Stomach (tissue), 9 donors: ENCODE results near the gene GREM1. TPM values are rescaled to one million over a fixed set of nuclear protein-coding genes. Genes with fewer than 3 reads are reported as not detected.

Experiments used
- DNase-seq, 2 donors: peaks; one replicate each; pipeline versions ENCODE4 v3.0.0 to v3.0.0-alpha.2; 2013 to 2019
- H3K27ac ChIP-seq, 5 donors: fragments of 200-600 bp in 4 of 5; sonication (generic) in 4 of 5; one replicate each; pipeline ENCODE4 v1.5.1; 2013 to 2019; ENCODE audit warnings: mild to moderate bottlenecking in 1 of 5, moderate library complexity in 1 of 5
- H3K27me3 ChIP-seq, 3 donors: fragments of 200-600 bp; sonication (generic); one replicate each; pipeline ENCODE4 v1.5.1; 2017 to 2019; ENCODE audit warnings: mixed run types in 1 of 3
- H3K36me3 ChIP-seq, 4 donors: fragments of 200-600 bp; sonication (generic); 1 replicate in 3 of 4; 2 replicates in 1 of 4; pipeline ENCODE4 v1.5.1; 2016 to 2019
- H3K4me1 ChIP-seq, 4 donors: fragments of 200-600 bp; sonication (generic); one replicate each; pipeline ENCODE4 v1.5.1; 2016 to 2019
- H3K4me3 ChIP-seq, 4 donors: fragments of 200-600 bp; sonication (generic) in 3 of 4; one replicate each; pipeline ENCODE4 v1.5.1; 2016 to 2019; ENCODE audit warnings: mild to moderate bottlenecking in 1 of 4
- H3K9me3 ChIP-seq, 4 donors: fragments of 200-600 bp; sonication (generic); one replicate each; pipeline ENCODE4 v1.5.1; 2016 to 2019
- CTCF ChIP-seq, 7 experiments: fragments of 450-650 bp in 4 of 7; fragments of 200-600 bp in 3 of 7; sonication (generic) in 3 of 7; IDR thresholded peaks; one replicate each; pipeline ENCODE4 v1.5.1; 2016 to 2019; ENCODE audit warnings: antibody characterized with exemption in 7 of 7, control low read depth in 2 of 7, mild to moderate bottlenecking in 1 of 7
- EP300 ChIP-seq: sonication (generic); formaldehyde crosslinking; IDR thresholded peaks from one replicate; pipeline ENCODE4 v1.6.1; 2017; ENCODE audit warnings: antibody characterized with exemption
- POLR2A ChIP-seq, 4 donors: fragments of 450-650 bp; IDR thresholded peaks; one replicate each; pipeline ENCODE4 v1.6.1; 2016; ENCODE audit warnings: antibody characterized with exemption in 4 of 4, control low read depth in 2 of 4, mild to moderate bottlenecking in 1 of 4, moderate library complexity in 1 of 4
- POLR2AphosphoS5 ChIP-seq, 3 donors: sonication (generic); formaldehyde crosslinking; IDR thresholded peaks; one replicate each; pipeline ENCODE4 v1.6.1; 2016; ENCODE audit warnings: antibody characterized with exemption in 3 of 3
- WGBS, 5 donors: extraction: QIAGEN DNeasy Blood & Tissue Kit in 3 of 5; methylation state at CpG; one replicate each; pipeline versions ENCODE4 v1.1.5 to v1.1.7; 2013 to 2018; 5-methylcytosine and 5-hydroxymethylcytosine counted together
- intact Hi-C: fragments of 100-400 bp; cut with DNase I; formaldehyde crosslinking; loops from one replicate; pipeline ENCODE4 v1.15.1; 2023; ENCODE audit warnings: low total_unique reads
- polyA plus RNA-seq, 3 donors: library from polyadenylated mRNA; stranded (reverse); fragments of 200-250 nt; gene quantifications; one replicate each; pipeline ENCODE4 v1.2.3, GENCODE V29; 2013
- total RNA-seq, 5 donors: library from RNA; depleted of rRNA; stranded (reverse); fragments of >200 nt; gene quantifications; one replicate each; pipeline versions ENCODE4 v1.1.0 to v1.2.3, GENCODE V29; 2014 to 2016
- donor health status: healthy with polysubstance abuse.
- donor health status: Bipolar disorder and iron deficiency.
- donor health status: healthy.

The GREM1 gene
- total and polyA plus RNA-seq, 8 donors, result 4.0 to 50.0 (median 13.8) TPM

GRCh38 chr15:32757426-32757825 lies 39.6 kb downstream of the GREM1 start:
- H3K36me3 ChIP-seq, result no peaks in the 10 kb centered on the region
- no peak overlapping the region for H3K27ac ChIP-seq
- intact Hi-C loops, result no loop called here
- no peak for DNase-seq
- no peaks in the 10 kb centered on the region for H3K4me1 ChIP-seq
- WGBS, 5 donors, result 77 to 83% (median 81%) methylated on average over 2 of the region's 2 CpGs
- no peaks in the 10 kb centered on the region for H3K27me3 ChIP-seq
- TF ChIP-seq CTCF (IDR thresholded peaks at IDR 0.05), result no peak
- H3K4me3 ChIP-seq, result no peak overlapping the region
- peaks cover 0 to 8% (median 0%) of the 10 kb centered on the region in 4 donors for H3K9me3 ChIP-seq

- Histone ChIP-seq H3K36me3 (no peaks in the 10 kb centered on the region), H3K9me3 (no peaks in the 10 kb centered on the region), H3K4me1 (no peaks in the 10 kb centered on the region), H3K4me3 (no peak overlapping the region), H3K27me3 (no peaks in the 10 kb centered on the region), H3K27ac (no peak overlapping the region)
- no peak for DNase-seq
- 81 to 91% (median 86%) methylated on average over 1 of the region's 1 CpG for WGBS, 5 donors
- TF ChIP-seq POLR2AphosphoS5 (IDR thresholded peaks at IDR 0.05) (no peak), POLR2A (IDR thresholded peaks at IDR 0.05) (no peak), EP300 (no peak), CTCF (IDR thresholded peaks at IDR 0.05) (no peak)
- intact Hi-C loops, result no loop called here
Observed at GRCh38 chr15:32763295-32763694, 45.5 kb downstream of the GREM1 start.

GRCh38 chr15:32765236-32765635 lies 47.4 kb downstream of the GREM1 start:
- H3K36me3 ChIP-seq, result no peaks in the 10 kb centered on the region
- intact Hi-C loops, result no loop called here
- TF ChIP-seq POLR2AphosphoS5 (IDR thresholded peaks at IDR 0.05), result no peak
- TF ChIP-seq POLR2A (IDR thresholded peaks at IDR 0.05), result no peak
- no peak for TF ChIP-seq CTCF (IDR thresholded peaks at IDR 0.05)
- TF ChIP-seq EP300, result no peak
- H3K27ac ChIP-seq, result no peak overlapping the region
- no peaks in the 10 kb centered on the region for H3K4me1 ChIP-seq
- 61 to 68% (median 65%) methylated on average over 4 of the region's 4 CpGs for WGBS, 5 donors
- no peak overlapping the region for H3K4me3 ChIP-seq
- no peaks in the 10 kb centered on the region for H3K27me3 ChIP-seq
- H3K9me3 ChIP-seq, result no peaks in the 10 kb centered on the region
- DNase-seq, result no peak

- Histone ChIP-seq H3K27me3 (no peaks in the 10 kb centered on the region), H3K4me1 (no peaks in the 10 kb centered on the region), H3K27ac (no peak overlapping the region), H3K4me3 (no peak overlapping the region), H3K9me3 (no peaks in the 10 kb centered on the region), H3K36me3 (no peaks in the 10 kb centered on the region)
- TF ChIP-seq CTCF (IDR thresholded peaks at IDR 0.05), result no peak
- TF ChIP-seq POLR2A (IDR thresholded peaks at IDR 0.05), result no peak
- TF ChIP-seq POLR2AphosphoS5 (IDR thresholded peaks at IDR 0.05), result no peak
- no peak for TF ChIP-seq EP300
- intact Hi-C loops, result no loop called here
- WGBS, 5 donors, result 65 to 82% (median 77%) methylated on average over 3 of the region's 3 CpGs
- DNase-seq, result no peak
Observed at GRCh38 chr15:32766101-32766500, 48.3 kb downstream of the GREM1 start.

GRCh38 chr15:32767236-32767635 lies 49.4 kb downstream of the GREM1 start:
- Histone ChIP-seq H3K36me3 (peaks cover 0 to 9% (median 3%) of the 10 kb centered on the region in 4 donors), H3K27me3 (no peaks in the 10 kb centered on the region), H3K27ac (no peak overlapping the region), H3K4me1 (no peaks in the 10 kb centered on the region), H3K4me3 (no peak overlapping the region), H3K9me3 (no peaks in the 10 kb centered on the region)
- intact Hi-C loops, result no loop called here
- TF ChIP-seq POLR2A (IDR thresholded peaks at IDR 0.05), result no peak
- TF ChIP-seq EP300, result no peak
- no peak for TF ChIP-seq CTCF (IDR thresholded peaks at IDR 0.05)
- TF ChIP-seq POLR2AphosphoS5 (IDR thresholded peaks at IDR 0.05), result no peak
- 88 to 100% (median 97%) methylated on average over 1 of the region's 1 CpG for WGBS, 5 donors
- no peak for DNase-seq
